Measurements from ENCODE around the gene BRI3. TPM values are rescaled to one million over a fixed set of nuclear protein-coding genes. Genes with fewer than 3 reads are reported as not detected.

The BRI3 gene
- total and polyA plus RNA-seq, 10 of the 15 experiments (the other 5 are each of a cell fraction or from before 2014, with no cell fraction given): 4.5 to 56.3 (median 21.5) TPM

DNA sequence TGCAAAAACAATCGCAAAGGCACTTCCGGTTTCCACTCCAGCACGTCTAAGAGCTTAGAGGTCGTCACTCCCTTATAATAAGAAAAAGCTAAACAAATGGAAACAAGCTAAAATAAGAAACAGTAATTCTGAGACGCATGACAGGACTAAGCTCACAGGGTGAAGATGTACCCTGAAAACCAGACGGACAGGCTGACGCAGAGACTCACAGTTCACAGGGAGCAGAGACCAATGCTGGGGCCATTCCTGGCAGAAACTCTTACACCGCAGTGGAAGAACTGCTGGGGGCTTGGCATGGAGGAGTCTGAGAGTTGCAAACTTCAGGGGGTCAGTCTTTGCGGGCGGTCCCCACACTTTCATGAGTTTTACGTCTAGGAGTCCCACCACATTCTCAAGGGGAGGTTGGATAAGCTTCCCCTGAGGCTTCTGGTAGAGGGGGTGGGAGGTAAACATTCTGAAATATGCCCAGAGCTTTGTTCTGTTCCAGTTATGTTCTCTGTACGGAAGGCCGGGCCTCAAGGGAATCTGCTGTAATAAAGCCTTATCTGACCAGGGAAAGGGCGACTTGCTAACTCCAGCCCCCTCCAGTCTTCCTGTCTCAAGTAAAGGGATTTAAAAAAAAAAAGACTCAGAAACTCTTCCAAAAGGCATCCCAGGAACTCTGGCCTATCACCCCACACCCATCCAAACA lies 47.8 kb downstream of the BRI3 start:
- Histone ChIP-seq H2AFZ (ENCODE audit: control insufficient read depth, low read depth, low read length) (no peak overlapping the region), H3K36me3 (ENCODE audit: control insufficient read depth in 2 of 2, insufficient read depth in 2 of 2, low read length in 1 of 2) (peaks cover 0 to 2% of the 10 kb centered on the region in 2 experiments; a peak in 1 of 4 replicates), H3K27me3 (replicated peaks in 1 of 2; ENCODE audit: control insufficient read depth in 2 of 2, insufficient read depth in 2 of 2, low read length in 1 of 2) (no peaks in the 10 kb centered on the region), H3K27ac (ENCODE audit: control insufficient read depth, insufficient read depth) (no peak overlapping the region), H4K20me1 (ENCODE audit: control insufficient read depth, insufficient read depth) (no peaks in the 10 kb centered on the region), H3K4me3 (no peak overlapping the region), H3K4me2 (ENCODE audit: control insufficient read depth, insufficient read depth) (no peak overlapping the region), H3K4me1 (ENCODE audit: control insufficient read depth, insufficient read depth, low read length) (no peaks in the 10 kb centered on the region), H3K9me3 (replicated peaks; ENCODE audit: control insufficient read depth, insufficient read depth, low read length) (no peaks in the 10 kb centered on the region; the same call in 1 of the 3 replicates), H3K79me2 (ENCODE audit: control insufficient read depth, insufficient read depth, low read length) (no peaks in the 10 kb centered on the region), H3K9ac (ENCODE audit: control insufficient read depth, insufficient read depth, low read length) (no peak overlapping the region)
- CTCF ChIA-PET: no interaction called here
- BruUV-seq (replicated peaks): no TSS peak
- ATAC-seq (no peak), FAIRE-seq (no peak), DNase-seq (ENCODE audit: low read depth, low spot score) (no peak)
- in situ Hi-C loops (cut with MboI): no loop called here
- intact Hi-C loops (cut with micrococcal nuclease; ENCODE audit: unreplicated experiment): no loop called here
- POLR2A ChIA-PET: interaction anchor here (0.6 kb wide), 1 partner anchor 63 kb away, joined by 3 read pairs; no protein-coding TSS in a partner anchor
- SMC1A ChIA-PET (ENCODE audit: uncharacterized antibody, unreplicated experiment): no interaction called here
- 73% methylated on average over 14 of the region's 14 CpGs for WGBS (ENCODE audit: insufficient coverage, insufficient replicate concordance, low lambda C conversion rate, missing lambda C conversion rate)
- TF ChIP-seq SPI1 (IDR thresholded peaks at IDR 0.05; ENCODE audit: borderline replicate concordance, insufficient read depth, low read depth, low read length) (no peak), TCF12 (IDR thresholded peaks at IDR 0.05; ENCODE audit: low read depth, low read length) (no peak), CBX5 (IDR thresholded peaks at IDR 0.05; ENCODE audit: low read depth) (no peak), EED (IDR thresholded peaks at IDR 0.05; ENCODE audit: low read depth) (no peak), NR2F1 (conservative IDR thresholded peaks at IDR 0.05) (no peak), FOXK2 (IDR thresholded peaks at IDR 0.05) (no peak), NR2C2 (IDR thresholded peaks at IDR 0.05; ENCODE audit: borderline replicate concordance, control insufficient read depth, insufficient read length, low read depth) (no peak), MYB (IDR thresholded peaks at IDR 0.05; ENCODE audit: borderline replicate concordance, low read depth, low read length) (no peak)
- TF ChIP-seq, protein P1, sequence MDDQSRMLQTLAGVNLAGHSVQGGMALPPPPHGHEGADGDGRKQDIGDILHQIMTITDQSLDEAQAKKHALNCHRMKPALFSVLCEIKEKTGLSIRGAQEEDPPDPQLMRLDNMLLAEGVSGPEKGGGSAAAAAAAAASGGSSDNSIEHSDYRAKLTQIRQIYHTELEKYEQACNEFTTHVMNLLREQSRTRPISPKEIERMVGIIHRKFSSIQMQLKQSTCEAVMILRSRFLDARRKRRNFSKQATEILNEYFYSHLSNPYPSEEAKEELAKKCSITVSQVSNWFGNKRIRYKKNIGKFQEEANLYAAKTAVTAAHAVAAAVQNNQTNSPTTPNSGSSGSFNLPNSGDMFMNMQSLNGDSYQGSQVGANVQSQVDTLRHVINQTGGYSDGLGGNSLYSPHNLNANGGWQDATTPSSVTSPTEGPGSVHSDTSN (IDR thresholded peaks at IDR 0.05; ENCODE audit: insufficient replicate concordance, low read depth, low read length): no peak
- TF ChIP-seq, protein P2, sequence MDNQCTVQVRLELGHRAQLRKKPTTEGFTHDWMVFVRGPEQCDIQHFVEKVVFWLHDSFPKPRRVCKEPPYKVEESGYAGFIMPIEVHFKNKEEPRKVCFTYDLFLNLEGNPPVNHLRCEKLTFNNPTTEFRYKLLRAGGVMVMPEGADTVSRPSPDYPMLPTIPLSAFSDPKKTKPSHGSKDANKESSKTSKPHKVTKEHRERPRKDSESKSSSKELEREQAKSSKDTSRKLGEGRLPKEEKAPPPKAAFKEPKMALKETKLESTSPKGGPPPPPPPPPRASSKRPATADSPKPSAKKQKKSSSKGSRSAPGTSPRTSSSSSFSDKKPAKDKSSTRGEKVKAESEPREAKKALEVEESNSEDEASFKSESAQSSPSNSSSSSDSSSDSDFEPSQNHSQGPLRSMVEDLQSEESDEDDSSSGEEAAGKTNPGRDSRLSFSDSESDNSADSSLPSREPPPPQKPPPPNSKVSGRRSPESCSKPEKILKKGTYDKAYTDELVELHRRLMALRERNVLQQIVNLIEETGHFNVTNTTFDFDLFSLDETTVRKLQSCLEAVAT (IDR thresholded peaks at IDR 0.05): no peak
- TF ChIP-seq, protein P3, sequence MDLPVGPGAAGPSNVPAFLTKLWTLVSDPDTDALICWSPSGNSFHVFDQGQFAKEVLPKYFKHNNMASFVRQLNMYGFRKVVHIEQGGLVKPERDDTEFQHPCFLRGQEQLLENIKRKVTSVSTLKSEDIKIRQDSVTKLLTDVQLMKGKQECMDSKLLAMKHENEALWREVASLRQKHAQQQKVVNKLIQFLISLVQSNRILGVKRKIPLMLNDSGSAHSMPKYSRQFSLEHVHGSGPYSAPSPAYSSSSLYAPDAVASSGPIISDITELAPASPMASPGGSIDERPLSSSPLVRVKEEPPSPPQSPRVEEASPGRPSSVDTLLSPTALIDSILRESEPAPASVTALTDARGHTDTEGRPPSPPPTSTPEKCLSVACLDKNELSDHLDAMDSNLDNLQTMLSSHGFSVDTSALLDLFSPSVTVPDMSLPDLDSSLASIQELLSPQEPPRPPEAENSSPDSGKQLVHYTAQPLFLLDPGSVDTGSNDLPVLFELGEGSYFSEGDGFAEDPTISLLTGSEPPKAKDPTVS (IDR thresholded peaks at IDR 0.05; ENCODE audit: low read depth, low read length): no peak
- TF ChIP-seq, protein P4, sequence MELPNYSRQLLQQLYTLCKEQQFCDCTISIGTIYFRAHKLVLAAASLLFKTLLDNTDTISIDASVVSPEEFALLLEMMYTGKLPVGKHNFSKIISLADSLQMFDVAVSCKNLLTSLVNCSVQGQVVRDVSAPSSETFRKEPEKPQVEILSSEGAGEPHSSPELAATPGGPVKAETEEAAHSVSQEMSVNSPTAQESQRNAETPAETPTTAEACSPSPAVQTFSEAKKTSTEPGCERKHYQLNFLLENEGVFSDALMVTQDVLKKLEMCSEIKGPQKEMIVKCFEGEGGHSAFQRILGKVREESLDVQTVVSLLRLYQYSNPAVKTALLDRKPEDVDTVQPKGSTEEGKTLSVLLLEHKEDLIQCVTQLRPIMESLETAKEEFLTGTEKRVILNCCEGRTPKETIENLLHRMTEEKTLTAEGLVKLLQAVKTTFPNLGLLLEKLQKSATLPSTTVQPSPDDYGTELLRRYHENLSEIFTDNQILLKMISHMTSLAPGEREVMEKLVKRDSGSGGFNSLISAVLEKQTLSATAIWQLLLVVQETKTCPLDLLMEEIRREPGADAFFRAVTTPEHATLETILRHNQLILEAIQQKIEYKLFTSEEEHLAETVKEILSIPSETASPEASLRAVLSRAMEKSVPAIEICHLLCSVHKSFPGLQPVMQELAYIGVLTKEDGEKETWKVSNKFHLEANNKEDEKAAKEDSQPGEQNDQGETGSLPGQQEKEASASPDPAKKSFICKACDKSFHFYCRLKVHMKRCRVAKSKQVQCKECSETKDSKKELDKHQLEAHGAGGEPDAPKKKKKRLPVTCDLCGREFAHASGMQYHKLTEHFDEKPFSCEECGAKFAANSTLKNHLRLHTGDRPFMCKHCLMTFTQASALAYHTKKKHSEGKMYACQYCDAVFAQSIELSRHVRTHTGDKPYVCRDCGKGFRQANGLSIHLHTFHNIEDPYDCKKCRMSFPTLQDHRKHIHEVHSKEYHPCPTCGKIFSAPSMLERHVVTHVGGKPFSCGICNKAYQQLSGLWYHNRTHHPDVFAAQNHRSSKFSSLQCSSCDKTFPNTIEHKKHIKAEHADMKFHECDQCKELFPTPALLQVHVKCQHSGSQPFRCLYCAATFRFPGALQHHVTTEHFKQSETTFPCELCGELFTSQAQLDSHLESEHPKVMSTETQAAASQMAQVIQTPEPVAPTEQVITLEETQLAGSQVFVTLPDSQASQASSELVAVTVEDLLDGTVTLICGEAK (IDR thresholded peaks at IDR 0.05; ENCODE audit: borderline replicate concordance): no peak
- RAD21 ChIA-PET (ENCODE audit: unreplicated experiment): no interaction called here

Measured in GM12878 (cell line).